ENCODE results near the gene KIF2A.

DNA sequence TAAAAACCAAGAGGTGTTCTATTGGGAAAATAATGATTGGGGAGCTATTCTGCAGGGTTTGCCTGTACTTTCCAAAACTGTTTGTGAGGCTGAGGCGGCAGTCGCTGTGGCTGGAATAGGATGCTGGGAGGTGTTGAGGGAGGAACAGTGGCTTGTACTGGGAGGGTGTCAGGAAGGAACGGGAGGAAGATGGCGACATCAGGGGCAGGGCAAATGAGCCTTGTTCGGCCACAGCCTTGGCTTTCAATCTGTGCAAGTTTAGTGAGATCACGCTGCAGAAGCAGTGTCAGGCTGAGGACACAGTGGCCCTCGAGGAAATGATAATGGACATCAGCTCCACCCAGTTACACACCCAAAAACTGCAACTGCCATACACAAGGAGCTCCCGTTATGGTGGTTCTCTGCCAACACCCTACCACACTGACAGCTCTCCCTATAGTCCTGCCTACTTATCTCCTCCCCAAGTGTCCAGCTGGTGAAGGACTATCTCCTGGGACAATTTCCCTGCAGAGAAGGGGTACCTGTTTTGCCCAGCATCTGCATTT lies 27.3 kb downstream of the KIF2A start:
- TF ChIP-seq CTCF (conservative IDR thresholded peaks at IDR 0.05 in 1 of 2, IDR thresholded peaks at IDR 0.05 in 1 of 2; ENCODE audit: extremely low read depth in 1 of 2, insufficient read depth in 1 of 2, low read depth in 1 of 2, low read length in 2 of 2): no peak
- TF ChIP-seq EZH2 (IDR thresholded peaks at IDR 0.05; ENCODE audit: borderline replicate concordance, low read length): no peak
